AG04450 (cell line): Measurements from ENCODE around the gene SPHKAP. TPM values are rescaled to one million over a fixed set of nuclear protein-coding genes. Genes with fewer than 3 reads are reported as not detected.

Source experiments
- CTCF ChIA-PET: fragments of 300-600, 350-600 bp; formaldehyde crosslinking; extraction: SDS; loops from one replicate; lab custom pipeline; 2022; ENCODE audit warnings: antibody characterized with exemption, inconsistent platforms; lab: Charles Lee
- POLR2A ChIA-PET: fragments of 350-600 bp; formaldehyde crosslinking; extraction: SDS; loops from one replicate; lab custom pipeline; 2021; ENCODE audit warnings: antibody characterized with exemption, inconsistent platforms; lab: Yijun Ruan, JAX
- DNase-seq: peaks from one replicate; pipeline ENCODE4 v3.0.0-alpha.2; 2011; ENCODE audit warnings: low read depth, low spot score
- H3K27ac ChIP-seq: one replicate; pipeline ENCODE4 v1.5.1; 2012; ENCODE audit warnings: low read depth, low read length, control low read depth
- H3K27me3 ChIP-seq: one replicate; pipeline ENCODE4 v1.6.0; 2012; ENCODE audit warnings: low read length; ENCODE audit not compliant: control insufficient read depth, insufficient read depth
- H3K4me3 ChIP-seq: 2 replicates; pipeline ENCODE4 v1.5.1; 2011; ENCODE audit warnings: mild to moderate bottlenecking, low read depth, low read length, control low read depth
- H3K9me3 ChIP-seq: 2 replicates; pipeline ENCODE4 v1.5.1; 2012; ENCODE audit warnings: low read length; ENCODE audit not compliant: control insufficient read depth, insufficient read depth
- polyA plus RNA-seq: library from polyadenylated mRNA; depleted of rRNA; stranded (reverse); fragments of >200 nt; gene quantifications from 2 replicates; pipeline ENCODE4 v1.2.3, GENCODE V29; 2011
- TF ChIP-seq, protein P1 (sequence below): IDR thresholded peaks from 2 replicates; pipeline ENCODE4 v1.5.1; 2011; ENCODE audit warnings: low read depth, low read length, control low read depth, inconsistent platforms

Gene SPHKAP
- polyA plus RNA-seq, 1 experiment: not detected

DNA sequence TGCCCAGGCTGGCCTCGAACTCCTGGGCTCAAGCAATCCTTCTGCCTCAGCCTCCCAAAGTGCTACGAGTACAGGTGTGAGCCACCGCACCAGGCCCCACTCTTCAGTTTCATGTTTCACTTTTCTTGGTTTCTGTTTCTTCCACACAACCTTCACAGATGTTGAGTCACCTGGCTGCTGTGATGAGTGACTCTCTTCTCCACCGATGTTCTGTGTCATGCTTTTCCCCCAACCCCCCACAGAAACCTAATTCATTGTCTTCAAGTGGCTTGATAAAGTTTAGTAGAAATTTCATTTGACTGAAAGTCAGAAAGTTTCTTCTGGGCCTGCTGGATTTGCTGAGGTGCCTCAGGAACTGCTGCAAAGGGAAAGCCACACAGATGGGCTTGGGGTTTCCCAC, 78.5 kb downstream of the SPHKAP start:
- no peak overlapping the region for H3K27ac ChIP-seq
- peaks cover 4% of the 10 kb centered on the region for H3K9me3 ChIP-seq
- DNase-seq: no peak
- ChIA-PET CTCF (no interaction called here), POLR2A (no interaction called here)
- TF ChIP-seq, protein P1, sequence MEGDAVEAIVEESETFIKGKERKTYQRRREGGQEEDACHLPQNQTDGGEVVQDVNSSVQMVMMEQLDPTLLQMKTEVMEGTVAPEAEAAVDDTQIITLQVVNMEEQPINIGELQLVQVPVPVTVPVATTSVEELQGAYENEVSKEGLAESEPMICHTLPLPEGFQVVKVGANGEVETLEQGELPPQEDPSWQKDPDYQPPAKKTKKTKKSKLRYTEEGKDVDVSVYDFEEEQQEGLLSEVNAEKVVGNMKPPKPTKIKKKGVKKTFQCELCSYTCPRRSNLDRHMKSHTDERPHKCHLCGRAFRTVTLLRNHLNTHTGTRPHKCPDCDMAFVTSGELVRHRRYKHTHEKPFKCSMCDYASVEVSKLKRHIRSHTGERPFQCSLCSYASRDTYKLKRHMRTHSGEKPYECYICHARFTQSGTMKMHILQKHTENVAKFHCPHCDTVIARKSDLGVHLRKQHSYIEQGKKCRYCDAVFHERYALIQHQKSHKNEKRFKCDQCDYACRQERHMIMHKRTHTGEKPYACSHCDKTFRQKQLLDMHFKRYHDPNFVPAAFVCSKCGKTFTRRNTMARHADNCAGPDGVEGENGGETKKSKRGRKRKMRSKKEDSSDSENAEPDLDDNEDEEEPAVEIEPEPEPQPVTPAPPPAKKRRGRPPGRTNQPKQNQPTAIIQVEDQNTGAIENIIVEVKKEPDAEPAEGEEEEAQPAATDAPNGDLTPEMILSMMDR: no peak
- H3K4me3 ChIP-seq: no peak overlapping the region
- no peaks in the 10 kb centered on the region for H3K27me3 ChIP-seq

DNA sequence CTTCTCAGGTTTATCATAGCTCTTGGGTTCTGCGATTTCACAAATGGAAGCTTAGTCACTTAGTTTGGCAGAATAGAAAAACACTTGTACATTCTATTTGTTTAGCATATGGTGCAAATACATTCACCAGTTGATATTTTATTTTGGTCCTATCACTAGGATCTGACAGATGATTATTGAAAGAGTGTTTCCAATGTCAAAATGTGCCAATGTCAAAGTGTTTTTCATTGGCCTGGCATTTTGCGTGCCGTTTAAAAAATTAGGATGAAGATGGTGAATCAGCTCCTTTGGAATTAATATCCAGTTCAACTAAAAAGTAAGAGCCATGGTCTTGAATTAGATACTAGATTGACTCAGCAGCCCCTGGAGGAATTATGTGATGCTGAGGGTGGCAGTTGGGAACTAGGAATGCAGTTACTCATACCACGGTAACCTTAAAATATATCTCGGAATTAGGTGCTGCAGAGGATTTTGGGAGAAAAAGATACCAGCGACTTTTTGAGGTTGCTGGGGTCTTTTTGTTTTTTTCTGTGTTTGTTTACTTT, 87.0 kb downstream of the SPHKAP start:
- no peak overlapping the region for H3K27ac ChIP-seq
- ChIA-PET CTCF (no interaction called here), POLR2A (no interaction called here)
- no peak overlapping the region for H3K4me3 ChIP-seq
- no peaks in the 10 kb centered on the region for H3K27me3 ChIP-seq
- TF ChIP-seq, protein P1: no peak
- H3K9me3 ChIP-seq: peaks cover 10% of the 10 kb centered on the region; the same call in 1 of the 2 replicates
- no peak for DNase-seq

DNA sequence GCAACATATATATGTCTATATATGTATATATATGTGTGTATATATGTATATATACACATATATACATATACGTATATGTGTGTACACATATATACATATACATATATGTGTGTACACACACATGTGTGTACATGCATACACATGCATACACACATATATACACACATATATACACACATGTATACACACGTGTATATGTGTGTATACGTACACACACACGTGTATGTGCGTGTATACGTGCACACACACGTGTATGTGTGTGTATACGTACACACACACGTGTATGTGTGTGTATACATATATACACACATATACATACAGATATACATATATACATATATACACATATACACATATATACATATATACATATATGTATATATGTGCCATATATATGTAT, 89.4 kb downstream of the SPHKAP start:
- H3K27me3 ChIP-seq: no peaks in the 10 kb centered on the region

DNA sequence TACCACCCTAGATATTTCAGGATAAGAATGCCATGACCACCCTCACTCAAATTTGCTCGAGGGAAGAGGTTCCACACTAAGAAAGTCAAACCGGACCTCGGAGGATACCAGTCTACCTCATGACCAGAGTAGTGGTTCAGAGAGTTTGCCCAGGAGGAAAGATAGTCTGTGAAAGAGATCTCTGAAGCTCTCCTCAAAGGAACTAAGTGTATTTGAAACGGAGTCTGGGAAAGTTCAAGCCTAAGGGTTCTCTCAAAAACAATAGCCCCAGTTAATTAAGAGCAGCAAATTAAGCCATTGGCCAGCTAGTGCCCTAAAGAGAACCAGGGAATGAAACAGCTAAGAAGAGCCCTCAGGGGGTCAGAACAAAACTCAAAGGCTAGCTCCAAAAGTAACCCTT, 94.9 kb downstream of the SPHKAP start:
- no peak overlapping the region for H3K4me3 ChIP-seq
- TF ChIP-seq, protein P1: no peak
- H3K27ac ChIP-seq: no peak overlapping the region
- H3K27me3 ChIP-seq: no peaks in the 10 kb centered on the region
- no peak for DNase-seq
- POLR2A ChIA-PET: no interaction called here
- H3K9me3 ChIP-seq: peaks cover 8% of the 10 kb centered on the region; the same call in 1 of the 2 replicates
- CTCF ChIA-PET: no interaction called here

More for the DNA sequence above, 89.4 kb downstream of the SPHKAP start:
- no peak for DNase-seq
- H3K4me3 ChIP-seq: no peak overlapping the region
- POLR2A ChIA-PET: no interaction called here
- TF ChIP-seq, protein P1: no peak
- H3K27ac ChIP-seq: no peak overlapping the region
- CTCF ChIA-PET: no interaction called here
- H3K9me3 ChIP-seq: peaks cover 11% of the 10 kb centered on the region; the same call in 1 of the 2 replicates

DNA sequence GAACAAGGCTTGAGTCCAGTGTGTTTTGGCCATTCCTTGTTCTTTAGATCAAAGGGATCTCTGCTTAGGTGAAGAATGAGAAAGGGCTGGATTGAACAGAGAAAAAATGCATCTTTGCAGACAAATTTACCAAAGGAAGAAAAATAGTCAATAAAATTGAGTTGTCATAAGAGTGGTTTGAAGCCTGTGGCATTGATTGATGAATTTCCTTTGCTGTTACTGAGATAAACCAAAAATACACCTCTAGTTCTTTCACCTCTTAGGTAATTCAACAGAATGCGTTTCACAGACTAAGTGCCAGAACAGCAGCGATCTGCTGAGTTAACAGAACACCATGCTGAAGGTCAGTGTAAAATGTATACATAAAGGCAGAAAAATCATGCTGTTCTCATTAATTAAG, 96.8 kb downstream of the SPHKAP start:
- POLR2A ChIA-PET: no interaction called here
- H3K9me3 ChIP-seq: peaks cover 5% of the 10 kb centered on the region
- CTCF ChIA-PET: no interaction called here
- DNase-seq: no peak
- no peak overlapping the region for H3K27ac ChIP-seq
- TF ChIP-seq, protein P1: no peak
- H3K27me3 ChIP-seq: no peaks in the 10 kb centered on the region
- no peak overlapping the region for H3K4me3 ChIP-seq
